Fibroblast of mammary gland (primary cell): ENCODE results near the gene ST8SIA5.

ENCODE experiments used
- DNase-seq: peaks from one replicate; pipeline ENCODE4 v3.0.0-alpha.2; 2010; ENCODE audit warnings: low read depth
- H3K4me3 ChIP-seq: 2 replicates; pipeline ENCODE4 v1.5.1; 2011; ENCODE audit warnings: low read depth, mild to moderate bottlenecking, low read length, moderate library complexity; ENCODE audit not compliant: control insufficient read depth
- TF ChIP-seq, protein P1 (sequence below): conservative IDR thresholded peaks from 2 replicates; pipeline ENCODE4 v1.5.1; 2011; ENCODE audit warnings: low read depth, low read length, inconsistent platforms; ENCODE audit not compliant: control insufficient read depth, insufficient read depth

The ST8SIA5 gene

DNA sequence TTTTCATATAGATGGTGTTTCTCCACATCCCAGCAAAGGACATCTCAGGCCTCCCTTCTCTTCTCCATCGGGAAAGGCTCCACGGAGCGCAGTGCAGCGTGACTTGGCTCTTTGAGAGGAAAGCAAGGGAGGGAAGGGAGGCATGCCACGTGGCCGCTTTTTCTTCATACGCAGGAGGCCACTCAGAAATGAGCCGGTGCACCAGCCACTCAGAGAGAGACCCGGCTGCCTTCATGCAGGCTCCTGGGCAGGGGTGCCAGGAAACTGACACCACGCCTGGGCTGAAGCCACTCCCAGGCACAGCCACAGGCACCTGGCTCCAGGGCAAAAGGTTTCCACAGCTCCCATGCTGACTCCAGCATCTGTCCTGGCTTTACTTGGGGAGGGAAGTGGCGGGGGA lies 88.7 kb downstream of the ST8SIA5 start:
- no peak for DNase-seq
- TF ChIP-seq, protein P1, sequence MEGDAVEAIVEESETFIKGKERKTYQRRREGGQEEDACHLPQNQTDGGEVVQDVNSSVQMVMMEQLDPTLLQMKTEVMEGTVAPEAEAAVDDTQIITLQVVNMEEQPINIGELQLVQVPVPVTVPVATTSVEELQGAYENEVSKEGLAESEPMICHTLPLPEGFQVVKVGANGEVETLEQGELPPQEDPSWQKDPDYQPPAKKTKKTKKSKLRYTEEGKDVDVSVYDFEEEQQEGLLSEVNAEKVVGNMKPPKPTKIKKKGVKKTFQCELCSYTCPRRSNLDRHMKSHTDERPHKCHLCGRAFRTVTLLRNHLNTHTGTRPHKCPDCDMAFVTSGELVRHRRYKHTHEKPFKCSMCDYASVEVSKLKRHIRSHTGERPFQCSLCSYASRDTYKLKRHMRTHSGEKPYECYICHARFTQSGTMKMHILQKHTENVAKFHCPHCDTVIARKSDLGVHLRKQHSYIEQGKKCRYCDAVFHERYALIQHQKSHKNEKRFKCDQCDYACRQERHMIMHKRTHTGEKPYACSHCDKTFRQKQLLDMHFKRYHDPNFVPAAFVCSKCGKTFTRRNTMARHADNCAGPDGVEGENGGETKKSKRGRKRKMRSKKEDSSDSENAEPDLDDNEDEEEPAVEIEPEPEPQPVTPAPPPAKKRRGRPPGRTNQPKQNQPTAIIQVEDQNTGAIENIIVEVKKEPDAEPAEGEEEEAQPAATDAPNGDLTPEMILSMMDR = no peak
- no peak overlapping the region for H3K4me3 ChIP-seq

DNA sequence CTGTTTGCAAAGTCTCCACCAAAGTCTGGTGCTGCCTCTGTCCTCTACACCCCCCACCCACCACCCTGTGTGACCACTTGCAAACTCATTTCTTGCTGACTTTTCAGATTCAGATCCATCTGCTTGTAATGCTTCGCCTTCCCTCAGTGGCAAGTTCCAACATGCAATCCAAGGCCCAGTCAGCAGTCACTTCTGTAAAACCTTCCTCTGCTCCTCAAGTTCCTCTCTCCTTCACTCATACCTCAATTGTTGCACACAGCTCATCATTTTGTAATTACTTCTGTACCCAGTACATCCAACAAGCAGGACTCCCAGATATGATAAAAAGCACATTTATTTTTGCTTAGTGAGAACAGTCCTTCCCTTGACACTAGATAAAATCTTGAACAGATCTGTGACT lies 93.3 kb downstream of the ST8SIA5 start:
- no peak overlapping the region for H3K4me3 ChIP-seq
- TF ChIP-seq, protein P1 = no peak
- no peak for DNase-seq

DNA sequence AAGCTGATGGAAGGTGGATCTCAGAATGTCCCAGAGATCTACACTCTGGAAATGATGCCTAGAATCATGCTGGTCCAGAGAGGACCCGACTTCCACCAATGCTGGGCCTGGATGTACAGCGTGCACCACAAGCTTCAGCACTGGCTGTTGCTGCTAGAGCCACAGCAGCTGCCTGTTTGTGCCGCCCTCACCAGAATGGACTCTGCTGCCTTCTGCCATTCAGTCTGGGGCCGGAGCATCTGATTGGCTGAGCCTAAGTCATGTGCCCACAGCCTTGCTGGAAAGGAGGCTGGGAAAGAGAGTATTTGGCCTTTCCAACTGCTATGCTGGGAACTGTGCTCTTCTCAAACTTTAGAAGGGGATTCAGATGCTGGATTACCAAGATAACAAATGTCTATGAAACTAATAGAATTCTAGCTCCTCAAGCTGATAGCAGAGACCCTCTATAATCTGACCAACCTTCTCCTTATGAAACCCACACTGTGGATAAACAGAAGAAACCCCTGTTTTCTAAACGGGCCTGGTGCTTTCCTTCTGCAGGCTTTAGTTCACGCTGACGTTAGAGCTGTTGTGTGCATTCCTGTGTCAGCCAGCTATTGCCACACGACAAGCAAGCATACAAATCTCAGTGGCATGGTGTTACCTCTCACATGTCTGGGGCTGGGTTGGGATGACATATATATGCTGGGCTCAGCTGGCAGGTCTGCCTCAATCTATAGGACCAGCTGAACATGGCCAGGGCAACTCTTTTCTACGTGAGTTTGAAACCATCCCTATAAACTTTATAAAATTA lies 95.7 kb downstream of the ST8SIA5 start:
- no peak overlapping the region for H3K4me3 ChIP-seq
- DNase-seq = peak; percentile 23
- TF ChIP-seq, protein P1 = no peak

DNA sequence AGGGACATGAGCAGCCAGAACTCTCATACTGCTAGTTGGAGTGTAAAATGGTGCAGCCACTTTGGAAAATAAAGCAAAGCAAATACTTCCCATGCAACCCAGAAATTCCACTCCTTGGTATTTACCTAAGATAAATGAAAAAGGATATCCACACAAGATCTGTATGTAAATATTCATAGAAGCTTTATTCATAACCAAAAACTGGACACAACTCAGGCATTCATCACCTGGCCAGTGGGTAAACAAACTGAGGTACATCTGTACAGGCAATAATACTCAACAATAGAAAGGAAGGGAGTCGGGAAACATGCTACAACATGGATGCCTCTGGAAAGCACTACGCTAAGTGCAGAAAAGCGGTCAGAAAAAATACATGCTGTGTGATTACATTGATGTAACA lies 97.4 kb downstream of the ST8SIA5 start:
- no peak overlapping the region for H3K4me3 ChIP-seq
- TF ChIP-seq, protein P1 = no peak
- DNase-seq = no peak

DNA sequence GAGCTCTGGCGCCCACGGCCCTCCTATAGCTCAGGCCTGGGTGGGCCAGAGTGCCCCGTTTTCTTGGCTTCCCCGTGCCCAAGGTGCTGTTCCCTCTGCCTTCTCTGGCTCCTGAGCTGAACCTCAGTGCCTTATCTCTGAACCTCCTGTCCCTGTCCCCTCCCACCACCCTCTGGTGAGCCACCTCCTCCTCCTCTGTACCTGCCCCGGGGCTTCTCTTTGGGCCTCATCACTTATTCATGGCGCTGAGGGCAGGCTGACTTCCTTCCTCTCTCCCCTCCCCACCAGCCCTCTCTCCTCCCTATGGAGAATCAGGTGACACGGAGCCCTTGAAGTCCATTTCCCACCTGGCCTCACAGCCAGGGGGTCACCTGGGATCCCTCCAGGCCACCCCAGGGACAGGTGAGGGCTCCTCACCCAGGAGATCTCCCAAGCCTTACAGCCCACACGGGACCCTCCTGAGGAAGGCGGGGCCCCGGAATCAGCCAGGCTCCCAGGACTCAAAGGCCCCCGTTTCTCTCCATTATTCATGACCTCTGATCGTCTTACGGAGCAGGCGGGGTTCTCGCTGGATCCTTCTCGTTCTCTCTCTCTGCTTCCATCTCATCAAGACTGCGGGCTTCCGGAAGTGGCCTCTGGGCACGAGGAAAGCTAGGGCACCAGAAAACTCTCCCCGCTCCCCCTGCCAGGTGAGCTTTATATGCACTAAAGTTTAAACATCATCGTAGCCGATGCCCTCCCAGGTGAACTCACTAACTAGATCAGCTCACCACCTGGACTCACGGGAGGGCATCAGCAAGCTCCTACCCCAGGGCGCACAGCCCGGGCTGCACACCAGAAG lies 99.5 kb downstream of the ST8SIA5 start, which contains the start of gene LOXHD1:
LOXHD1 (minus strand) TSS at position 106 of the 841 bp plus-strand sequence. CDS start 187 bp downstream, outside the sequence.
- DNase-seq = no peak
- H3K4me3 ChIP-seq = no peak within 1 kb of the TSS
- TF ChIP-seq, protein P1 = no peak

DNA sequence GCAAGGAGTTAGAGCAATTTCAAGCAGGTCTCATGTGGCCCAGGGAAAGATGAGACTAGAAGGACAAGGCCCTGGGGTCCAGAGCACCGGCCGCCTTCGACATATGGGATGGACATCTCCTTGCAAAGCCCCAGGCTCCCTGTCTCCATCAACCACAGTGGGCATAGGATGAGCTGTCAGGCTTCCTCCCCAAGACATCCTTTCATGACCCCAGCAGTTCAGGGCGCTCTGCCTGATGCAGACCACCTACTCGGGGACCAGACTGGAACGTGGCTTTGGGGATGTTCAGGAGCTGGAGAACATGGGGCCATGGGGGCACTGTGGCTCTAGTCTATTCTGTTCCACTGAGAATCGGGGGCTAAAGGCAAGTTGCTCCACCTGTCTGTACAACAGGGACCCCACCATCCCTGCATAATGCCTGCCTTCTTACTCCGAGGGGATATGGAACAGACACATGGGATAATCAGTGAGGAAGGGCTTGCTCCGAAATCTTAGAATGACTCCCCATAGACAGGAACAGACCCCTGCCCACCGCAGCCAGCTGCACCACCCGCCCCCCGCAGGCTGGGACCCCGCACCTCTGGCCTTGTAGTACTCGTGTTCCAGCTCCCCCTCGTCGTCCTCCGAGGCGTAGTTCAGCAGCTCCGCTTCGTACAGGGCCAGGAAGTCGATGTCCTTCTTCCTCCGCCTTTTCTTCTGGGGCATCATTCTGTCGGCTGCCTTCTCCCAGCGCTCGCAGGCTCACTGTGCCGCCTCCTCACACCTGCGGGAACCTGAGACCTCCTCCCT lies 100.3 kb downstream of the ST8SIA5 start:
- no peak for DNase-seq
- H3K4me3 ChIP-seq = no peak overlapping the region
- TF ChIP-seq, protein P1 = no peak
